CD4-positive, alpha-beta T cell (primary cell): ENCODE measurements around the gene NUDT3. TPM values are rescaled to one million over a fixed set of nuclear protein-coding genes. Genes with fewer than 3 reads are reported as not detected.

Source experiments
- ATAC-seq: fragments of 200-7000 bp; cut with Tn5 transposase; one replicate; pipeline ENCODE4 v1.10.0; 2022; ENCODE audit warnings: mild to moderate bottlenecking; ENCODE audit not compliant: poor library complexity
- CTCF ChIA-PET: fragments of 350-600 bp; sonication (Branson Sonifier 250); formaldehyde crosslinking; loops from one replicate; lab custom pipeline; 2021; ENCODE audit warnings: antibody characterized with exemption, inconsistent platforms; lab: Charles Lee
- POLR2A ChIA-PET: fragments of 350-600 bp; sonication (Branson Sonifier 250); formaldehyde crosslinking; loops from one replicate; lab custom pipeline; 2021; ENCODE audit warnings: antibody characterized with exemption, inconsistent platforms; lab: Charles Lee
- DNase-seq, 14 experiments: peaks; one replicate each; pipeline ENCODE4 v3.0.0-alpha.2; 2013 to 2020; ENCODE audit warnings: mixed read lengths in 2 of 14
- H3K27ac ChIP-seq, 2 donors: one replicate each; pipeline versions ENCODE4 v1.5.1 to v1.7.0; 2013; ENCODE audit warnings: low read length in 2 of 2, low read depth in 1 of 2, mild to moderate bottlenecking in 1 of 2
- H3K27me3 ChIP-seq, 2 experiments: 1 replicate in 1 of 2; 2 replicates in 1 of 2; pipeline versions ENCODE4 v1.6.1 to v1.7.0; 2013; ENCODE audit warnings: low read length in 2 of 2, control low read depth in 1 of 2, mild to moderate bottlenecking in 1 of 2, moderate library complexity in 1 of 2; ENCODE audit not compliant: insufficient read depth in 2 of 2, control insufficient read depth in 1 of 2
- H3K36me3 ChIP-seq: one replicate; pipeline ENCODE4 v1.6.1; 2013; ENCODE audit warnings: low read length, control low read depth; ENCODE audit not compliant: insufficient read depth
- H3K4me1 ChIP-seq: one replicate; pipeline ENCODE4 v1.6.1; 2013; ENCODE audit warnings: low read length, control low read depth; ENCODE audit not compliant: insufficient read depth
- H3K4me3 ChIP-seq: one replicate; pipeline ENCODE4 v1.5.1; 2013; ENCODE audit warnings: mild to moderate bottlenecking, low read length, moderate library complexity
- H3K9me3 ChIP-seq, 2 experiments: 1 replicate in 1 of 2; 2 replicates in 1 of 2; pipeline versions ENCODE4 v1.6.1 to v1.7.0; 2013; ENCODE audit warnings: low read length in 2 of 2, mild to moderate bottlenecking in 2 of 2, control low read depth in 1 of 2, moderate library complexity in 1 of 2; ENCODE audit not compliant: control insufficient read depth in 1 of 2, insufficient read depth in 1 of 2
- H3K27ac Mint-ChIP-seq: one replicate; pipeline ENCODE4 v1.8.0; 2020; ENCODE audit warnings: mixed read lengths
- H3K27me3 Mint-ChIP-seq: one replicate; pipeline ENCODE4 v1.8.0; 2021; ENCODE audit warnings: mixed read lengths
- H3K36me3 Mint-ChIP-seq: one replicate; pipeline ENCODE4 v1.8.0; 2021; ENCODE audit warnings: low read depth, mixed read lengths
- H3K4me1 Mint-ChIP-seq: one replicate; pipeline ENCODE4 v1.8.0; 2021; ENCODE audit warnings: low read depth, mixed read lengths
- H3K4me3 Mint-ChIP-seq: one replicate; pipeline ENCODE4 v1.8.0; 2020; ENCODE audit warnings: mild to moderate bottlenecking, mixed read lengths
- H3K9me3 Mint-ChIP-seq: one replicate; pipeline ENCODE4 v1.8.0; 2020; ENCODE audit warnings: mixed read lengths
- intact Hi-C, 2 experiments: fragments of 100-400 bp; cut with DNase I in 1 of 2; cut with micrococcal nuclease in 1 of 2; formaldehyde crosslinking; loops; one replicate each; pipeline versions ENCODE4 v1.15.1 to v1.9.0; 2023 to 2025; cut with DNase I, micrococcal nuclease
- total RNA-seq, 174 experiments: library from RNA in 2 of 174; stranded (reverse) in 2 of 174; gene quantifications; one replicate each; pipeline ENCODE4 v1.2.3 and lab custom pipeline; 2021 to 2026
- TF ChIP-seq, protein P1 (sequence below): fragments of 200-600 bp; IDR thresholded peaks from one replicate; pipeline ENCODE4 v1.8.0; 2022; ENCODE audit warnings: antibody characterized with exemption, mild to moderate bottlenecking

The NUDT3 gene
- total RNA-seq, 2 experiments from 2014 or later, result 14.8 to 15.0 TPM

DNA sequence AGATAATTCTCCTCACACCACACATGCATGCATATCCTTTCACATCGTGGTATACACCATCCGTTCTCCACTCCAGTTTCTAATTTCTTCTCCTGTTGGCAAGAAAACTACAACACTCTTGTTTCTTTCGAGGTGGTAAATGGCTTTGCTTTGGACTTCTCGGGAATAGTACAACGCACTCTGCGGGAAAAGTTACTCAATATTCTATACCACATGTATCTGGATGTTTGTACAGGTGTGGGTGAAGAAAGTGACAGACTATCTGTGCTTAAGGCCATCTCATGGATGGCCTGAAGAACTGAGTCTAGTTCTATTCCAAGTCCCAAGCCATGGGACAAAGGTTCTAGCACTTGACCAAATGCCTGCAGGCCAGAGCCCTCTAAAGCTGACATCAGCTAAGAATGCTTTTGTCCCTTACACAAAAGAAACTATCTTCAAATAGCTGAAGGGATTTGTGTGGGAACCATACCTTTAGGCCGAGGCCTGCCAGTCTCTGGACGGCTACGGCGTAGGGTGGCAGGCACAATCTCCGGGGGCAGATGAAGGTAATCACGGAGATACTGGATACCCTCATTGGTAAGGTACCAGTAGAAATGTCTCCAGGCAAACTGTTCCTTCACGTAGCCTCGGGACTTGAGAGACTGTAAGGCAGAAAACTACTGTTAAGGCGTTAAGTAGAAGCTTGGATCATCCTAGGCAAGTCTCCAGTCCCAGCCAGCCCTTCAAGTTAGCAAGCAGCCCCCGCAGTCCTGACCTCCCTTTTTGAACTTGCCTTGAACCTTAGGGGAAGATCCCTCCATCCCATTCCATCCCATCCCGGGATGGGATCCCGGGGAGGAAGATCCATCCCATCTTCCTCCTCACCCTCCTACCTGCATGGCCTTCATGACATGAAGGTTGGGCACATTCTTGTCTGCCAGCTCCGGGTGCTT, 32.0 kb upstream of the NUDT3 start:
- ChIA-PET CTCF (interaction anchor here (0.9 to 2.5 kb wide), 4 partner anchors 10 to 228 kb away, joined by 3 to 10 read pairs (median 5); no protein-coding TSS in a partner anchor), POLR2A (interaction anchor here (0.8 to 2.6 kb wide), 5 partner anchors 9 to 242 kb away, joined by 3 to 14 read pairs (median 4); no protein-coding TSS in a partner anchor)
- Histone ChIP-seq H3K27me3 (no peaks in the 10 kb centered on the region), H3K4me3 (peak overlapping the region; percentile 75), H3K27ac (peak overlapping the region in 1 of 2 donors; percentile 52), H3K4me1 (peaks cover 37% of the 10 kb centered on the region), H3K36me3 (peaks cover 52% of the 10 kb centered on the region), H3K9me3 (no peaks in the 10 kb centered on the region)
- intact Hi-C loops, result loop anchor here (5.0 kb wide), 3 partner anchors 32 to 637 kb away; partner anchors contain the start of genes LEMD2 (in 1 of the 2) and NUDT3 (in 1 of the 2)
- peaks cover 67% of the 10 kb centered on the region for H3K36me3 Mint-ChIP-seq
- H3K9me3 Mint-ChIP-seq, result no peaks in the 10 kb centered on the region
- peaks cover 39% of the 10 kb centered on the region for H3K4me1 Mint-ChIP-seq
- no peaks in the 10 kb centered on the region for H3K27me3 Mint-ChIP-seq
- TF ChIP-seq, protein P1, sequence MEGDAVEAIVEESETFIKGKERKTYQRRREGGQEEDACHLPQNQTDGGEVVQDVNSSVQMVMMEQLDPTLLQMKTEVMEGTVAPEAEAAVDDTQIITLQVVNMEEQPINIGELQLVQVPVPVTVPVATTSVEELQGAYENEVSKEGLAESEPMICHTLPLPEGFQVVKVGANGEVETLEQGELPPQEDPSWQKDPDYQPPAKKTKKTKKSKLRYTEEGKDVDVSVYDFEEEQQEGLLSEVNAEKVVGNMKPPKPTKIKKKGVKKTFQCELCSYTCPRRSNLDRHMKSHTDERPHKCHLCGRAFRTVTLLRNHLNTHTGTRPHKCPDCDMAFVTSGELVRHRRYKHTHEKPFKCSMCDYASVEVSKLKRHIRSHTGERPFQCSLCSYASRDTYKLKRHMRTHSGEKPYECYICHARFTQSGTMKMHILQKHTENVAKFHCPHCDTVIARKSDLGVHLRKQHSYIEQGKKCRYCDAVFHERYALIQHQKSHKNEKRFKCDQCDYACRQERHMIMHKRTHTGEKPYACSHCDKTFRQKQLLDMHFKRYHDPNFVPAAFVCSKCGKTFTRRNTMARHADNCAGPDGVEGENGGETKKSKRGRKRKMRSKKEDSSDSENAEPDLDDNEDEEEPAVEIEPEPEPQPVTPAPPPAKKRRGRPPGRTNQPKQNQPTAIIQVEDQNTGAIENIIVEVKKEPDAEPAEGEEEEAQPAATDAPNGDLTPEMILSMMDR, result no peak
- ATAC-seq (no peak), DNase-seq (no peak)
- peak overlapping the region; percentile 97 for H3K27ac Mint-ChIP-seq
- peak overlapping the region; percentile 99 for H3K4me3 Mint-ChIP-seq

DNA sequence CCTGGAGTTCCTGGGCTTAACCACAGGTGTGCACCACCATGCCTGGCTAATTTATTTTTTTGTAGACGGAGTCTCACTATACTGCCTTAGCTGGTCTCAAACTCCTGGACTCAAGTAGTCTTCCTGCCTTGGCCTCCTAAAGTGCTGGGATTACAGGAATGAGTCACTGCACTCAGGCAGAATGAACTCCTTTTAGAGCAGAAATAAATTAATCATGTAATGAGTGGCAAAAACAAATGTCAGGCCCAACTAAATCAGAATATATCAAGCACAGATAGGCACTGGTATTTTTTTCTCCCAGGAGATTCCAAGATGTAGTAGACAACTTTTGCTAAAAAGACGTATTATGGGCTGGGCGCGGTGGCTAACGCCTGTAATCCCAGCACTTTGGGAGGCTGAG, 30.8 kb upstream of the NUDT3 start:
- no peaks in the 10 kb centered on the region for H3K9me3 Mint-ChIP-seq
- Histone ChIP-seq H3K36me3 (peaks cover 64% of the 10 kb centered on the region), H3K27ac (no peak overlapping the region), H3K4me1 (peaks cover 37% of the 10 kb centered on the region), H3K9me3 (no peaks in the 10 kb centered on the region), H3K4me3 (no peak overlapping the region), H3K27me3 (no peaks in the 10 kb centered on the region)
- H3K4me1 Mint-ChIP-seq, result peaks cover 41% of the 10 kb centered on the region
- ChIA-PET POLR2A (interaction anchor here (1.6 kb wide), 1 partner anchor 32 kb away, joined by 3 read pairs; no protein-coding TSS in a partner anchor), CTCF (interaction anchor here (0.9 kb wide), 1 partner anchor 227 kb away, joined by 4 read pairs; no protein-coding TSS in a partner anchor)
- H3K36me3 Mint-ChIP-seq, result peaks cover 79% of the 10 kb centered on the region
- TF ChIP-seq, protein P1, result no peak
- no peaks in the 10 kb centered on the region for H3K27me3 Mint-ChIP-seq
- H3K4me3 Mint-ChIP-seq, result peak overlapping the region; percentile 54
- peak overlapping the region; percentile 97 for H3K27ac Mint-ChIP-seq
- DNase-seq (no peak), ATAC-seq (no peak)
- intact Hi-C loops, result no loop called here

DNA sequence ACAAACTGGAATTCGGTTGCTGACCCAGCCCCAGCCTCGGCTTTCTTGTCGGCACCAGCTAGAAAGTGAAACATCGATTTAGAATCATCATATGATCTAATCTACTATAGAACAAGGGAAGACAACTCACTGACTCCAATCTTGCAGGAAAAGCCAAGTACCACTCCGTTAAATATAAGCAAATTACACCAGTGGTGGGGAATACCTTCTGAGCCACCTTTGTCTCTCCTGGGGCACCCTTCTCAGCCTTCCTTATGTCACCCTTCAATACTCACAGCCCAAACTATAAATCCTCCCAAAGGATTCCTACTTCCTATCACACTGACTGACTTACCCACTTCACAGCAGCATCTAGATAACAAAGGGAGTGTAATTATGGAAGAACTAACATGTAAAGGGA, 25.9 kb upstream of the NUDT3 start:
- Mint-ChIP-seq H3K9me3 (no peaks in the 10 kb centered on the region), H3K27ac (peak overlapping the region; percentile 53), H3K4me1 (peaks cover 33% of the 10 kb centered on the region), H3K27me3 (no peaks in the 10 kb centered on the region), H3K4me3 (peak overlapping the region; percentile 11), H3K36me3 (peaks cover 85% of the 10 kb centered on the region)
- POLR2A ChIA-PET, result no interaction called here
- intact Hi-C loops, result no loop called here
- peaks cover 11% of the 10 kb centered on the region for H3K4me1 ChIP-seq
- TF ChIP-seq, protein P1, result no peak
- CTCF ChIA-PET, result interaction anchor here (1.7 kb wide), 1 partner anchor 223 kb away, joined by 4 read pairs; no protein-coding TSS in a partner anchor
- no peaks in the 10 kb centered on the region for H3K27me3 ChIP-seq
- no peak for DNase-seq
- H3K27ac ChIP-seq, result no peak overlapping the region
- H3K9me3 ChIP-seq, result no peaks in the 10 kb centered on the region
- H3K36me3 ChIP-seq, result peaks cover 68% of the 10 kb centered on the region
- H3K4me3 ChIP-seq, result no peak overlapping the region
- ATAC-seq, result no peak
